ENCODE results near the gene RGS6. TPM values are rescaled to one million over a fixed set of nuclear protein-coding genes. Genes with fewer than 3 reads are reported as not detected.

Gene RGS6
- total RNA-seq, 2 experiments from 2014 or later = not detected

GRCh38 chr14:72478471-72478893 lies 546.3 kb downstream of the RGS6 start:
- Mint-ChIP-seq H3K9me3 (peaks cover 6% of the 10 kb centered on the region), H3K4me1 (ENCODE audit: low read depth) (peaks cover 39% of the 10 kb centered on the region), H3K27ac (no peak overlapping the region), H3K36me3 (ENCODE audit: low read depth) (no peaks in the 10 kb centered on the region), H3K4me3 (no peak overlapping the region), H3K27me3 (peaks cover 22% of the 10 kb centered on the region)
- ChIA-PET POLR2A (no interaction called here), CTCF (interaction anchor here (0.6 to 1.9 kb wide), 5 partner anchors 8 to 427 kb away, joined by 3 to 6 read pairs (median 4); no protein-coding TSS in a partner anchor)
- ATAC-seq (no peak), DNase-seq (no peak)
- intact Hi-C loops (cut with micrococcal nuclease) = loop anchor here (5.0 kb wide), 1 partner anchor 36 kb away; no protein-coding TSS in a partner anchor
- TF ChIP-seq, protein P1, sequence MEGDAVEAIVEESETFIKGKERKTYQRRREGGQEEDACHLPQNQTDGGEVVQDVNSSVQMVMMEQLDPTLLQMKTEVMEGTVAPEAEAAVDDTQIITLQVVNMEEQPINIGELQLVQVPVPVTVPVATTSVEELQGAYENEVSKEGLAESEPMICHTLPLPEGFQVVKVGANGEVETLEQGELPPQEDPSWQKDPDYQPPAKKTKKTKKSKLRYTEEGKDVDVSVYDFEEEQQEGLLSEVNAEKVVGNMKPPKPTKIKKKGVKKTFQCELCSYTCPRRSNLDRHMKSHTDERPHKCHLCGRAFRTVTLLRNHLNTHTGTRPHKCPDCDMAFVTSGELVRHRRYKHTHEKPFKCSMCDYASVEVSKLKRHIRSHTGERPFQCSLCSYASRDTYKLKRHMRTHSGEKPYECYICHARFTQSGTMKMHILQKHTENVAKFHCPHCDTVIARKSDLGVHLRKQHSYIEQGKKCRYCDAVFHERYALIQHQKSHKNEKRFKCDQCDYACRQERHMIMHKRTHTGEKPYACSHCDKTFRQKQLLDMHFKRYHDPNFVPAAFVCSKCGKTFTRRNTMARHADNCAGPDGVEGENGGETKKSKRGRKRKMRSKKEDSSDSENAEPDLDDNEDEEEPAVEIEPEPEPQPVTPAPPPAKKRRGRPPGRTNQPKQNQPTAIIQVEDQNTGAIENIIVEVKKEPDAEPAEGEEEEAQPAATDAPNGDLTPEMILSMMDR (IDR thresholded peaks at IDR 0.05) = no peak

DNA sequence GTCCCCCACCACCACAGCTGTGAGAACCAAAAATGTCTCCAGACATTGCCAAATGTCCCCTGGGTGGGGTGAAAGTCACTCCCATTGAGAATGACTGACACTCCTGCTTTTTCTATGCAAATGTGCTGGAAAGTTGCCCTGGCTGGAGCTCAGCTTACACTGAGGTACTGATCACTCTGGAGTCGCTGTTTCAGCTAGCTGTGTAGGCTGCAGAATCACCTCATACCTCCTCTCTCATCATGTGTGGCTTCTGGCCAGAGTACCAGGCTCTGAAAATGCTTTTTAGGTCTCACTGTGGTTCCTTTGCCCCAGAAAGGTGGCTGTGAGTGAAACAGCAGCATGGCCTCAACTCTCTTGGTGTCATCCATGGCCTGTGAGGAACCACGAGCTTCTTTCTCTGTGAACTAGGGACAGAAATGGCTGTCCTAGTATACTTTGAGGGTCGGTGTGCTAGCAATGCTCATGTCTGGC lies 547.3 kb downstream of the RGS6 start:
- H3K4me3 Mint-ChIP-seq = no peak overlapping the region
- H3K27ac Mint-ChIP-seq = peak overlapping the region; percentile 17
- H3K4me1 Mint-ChIP-seq (ENCODE audit: low read depth) = peaks cover 39% of the 10 kb centered on the region
- no peaks in the 10 kb centered on the region for H3K36me3 Mint-ChIP-seq (ENCODE audit: low read depth)
- peaks cover 6% of the 10 kb centered on the region for H3K9me3 Mint-ChIP-seq
- intact Hi-C loops (cut with micrococcal nuclease) = loop anchor here (5.0 kb wide), 1 partner anchor 37 kb away; no protein-coding TSS in a partner anchor
- peaks cover 21% of the 10 kb centered on the region for H3K27me3 Mint-ChIP-seq
- ChIA-PET POLR2A (no interaction called here), CTCF (interaction anchor here (1.1 to 1.9 kb wide), 3 partner anchors 18 to 426 kb away, joined by 3 to 6 read pairs (median 4); no protein-coding TSS in a partner anchor)
- TF ChIP-seq, protein P1 (IDR thresholded peaks at IDR 0.05) = no peak
- ATAC-seq (no peak), DNase-seq (peak; percentile 16)

DNA sequence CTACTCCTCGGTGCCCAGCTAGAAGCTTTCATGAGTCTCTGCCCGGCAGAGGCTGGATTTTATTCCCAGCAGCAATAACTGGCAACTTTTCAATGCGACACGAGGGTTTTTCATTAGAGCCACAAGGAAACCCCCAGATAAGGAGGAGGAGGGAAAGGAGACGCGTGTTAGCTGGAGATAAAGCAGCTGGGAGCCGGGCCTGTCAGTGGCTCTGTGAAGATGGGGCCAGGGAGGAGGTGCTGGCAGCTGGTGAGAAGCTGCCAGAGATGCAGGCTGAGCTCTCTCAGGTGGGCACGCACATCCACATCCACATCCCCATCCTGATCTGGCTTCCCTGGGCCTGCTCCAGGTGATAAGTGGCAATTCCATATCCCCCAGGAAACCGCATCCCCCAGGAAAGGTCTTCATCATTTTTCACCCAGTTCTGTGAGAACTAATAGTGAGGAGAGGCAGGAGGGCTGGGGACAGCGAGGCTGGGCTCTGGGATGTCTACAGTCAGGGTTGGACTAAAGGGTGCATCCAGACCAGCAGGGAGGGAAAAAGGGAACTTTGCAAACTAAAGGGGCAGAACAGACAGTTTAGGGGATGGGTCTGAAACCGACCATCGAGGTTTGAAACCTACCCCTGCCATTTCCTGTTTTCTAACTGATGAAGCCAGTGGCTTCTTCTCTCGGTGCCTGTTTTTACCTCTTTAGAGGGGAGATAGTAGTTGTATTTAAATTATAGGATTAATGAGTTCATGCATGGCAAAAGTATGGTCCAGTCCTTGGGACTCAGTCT lies 548.4 kb downstream of the RGS6 start:
- DNase-seq (no peak), ATAC-seq (no peak)
- peaks cover 21% of the 10 kb centered on the region for H3K27me3 Mint-ChIP-seq
- H3K4me3 Mint-ChIP-seq = no peak overlapping the region
- POLR2A ChIA-PET = no interaction called here
- H3K4me1 Mint-ChIP-seq (ENCODE audit: low read depth) = peaks cover 38% of the 10 kb centered on the region
- no peaks in the 10 kb centered on the region for H3K36me3 Mint-ChIP-seq (ENCODE audit: low read depth)
- TF ChIP-seq, protein P1 (IDR thresholded peaks at IDR 0.05) = no peak
- H3K27ac Mint-ChIP-seq = no peak overlapping the region
- intact Hi-C loops (cut with micrococcal nuclease) = no loop called here
- CTCF ChIA-PET = interaction anchor here (0.9 kb wide), 1 partner anchor 60 kb away, joined by 3 read pairs; no protein-coding TSS in a partner anchor
- peaks cover 7% of the 10 kb centered on the region for H3K9me3 Mint-ChIP-seq

GRCh38 chr14:72483311-72483710 lies 551.1 kb downstream of the RGS6 start:
- H3K36me3 Mint-ChIP-seq (ENCODE audit: low read depth) = no peaks in the 10 kb centered on the region
- peaks cover 16% of the 10 kb centered on the region for H3K27me3 Mint-ChIP-seq
- DNase-seq (no peak), ATAC-seq (no peak)
- H3K27ac Mint-ChIP-seq = no peak overlapping the region
- TF ChIP-seq, protein P1 (IDR thresholded peaks at IDR 0.05) = no peak
- intact Hi-C loops (cut with micrococcal nuclease) = no loop called here
- CTCF ChIA-PET = no interaction called here
- H3K4me3 Mint-ChIP-seq = no peak overlapping the region
- H3K4me1 Mint-ChIP-seq (ENCODE audit: low read depth) = peaks cover 16% of the 10 kb centered on the region
- H3K9me3 Mint-ChIP-seq = peaks cover 11% of the 10 kb centered on the region
- POLR2A ChIA-PET = no interaction called here

DNA sequence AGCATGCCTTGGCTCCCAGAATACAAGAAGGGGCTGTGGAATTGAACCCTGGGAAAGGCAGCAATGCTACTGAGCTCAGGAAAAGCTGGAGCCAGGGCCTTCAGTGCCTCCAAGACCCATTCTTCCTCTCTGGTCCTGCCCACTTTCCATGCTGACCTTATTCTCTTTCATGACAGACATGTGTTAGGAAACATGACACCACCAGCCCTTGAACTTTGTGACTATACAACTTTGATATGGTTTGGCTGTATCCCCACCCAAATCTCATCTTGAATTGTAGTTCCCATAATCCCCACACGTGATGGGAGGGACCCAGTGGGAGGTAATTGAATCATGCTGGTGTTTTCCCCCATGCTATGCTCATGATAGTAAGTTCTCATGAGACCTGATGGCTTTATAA lies 553.5 kb downstream of the RGS6 start:
- ATAC-seq (peak; percentile 13), DNase-seq (no peak)
- Mint-ChIP-seq H3K27ac (no peak overlapping the region), H3K36me3 (ENCODE audit: low read depth) (no peaks in the 10 kb centered on the region), H3K4me1 (ENCODE audit: low read depth) (peaks cover 7% of the 10 kb centered on the region), H3K27me3 (peaks cover 8% of the 10 kb centered on the region), H3K9me3 (peaks cover 12% of the 10 kb centered on the region), H3K4me3 (no peak overlapping the region)
- intact Hi-C loops (cut with micrococcal nuclease) = no loop called here
- POLR2A ChIA-PET = interaction anchor here (1.1 kb wide), 1 partner anchor 9 kb away, joined by 3 read pairs; no protein-coding TSS in a partner anchor
- TF ChIP-seq, protein P1 (IDR thresholded peaks at IDR 0.05) = no peak
- CTCF ChIA-PET = interaction anchor here (1.4 to 1.5 kb wide), 2 partner anchors 8 to 27 kb away, joined by 3 to 4 read pairs; no protein-coding TSS in a partner anchor

Data from activated CD8-positive, alpha-beta T cell treated with anti-CD3 and anti-CD28 coated beads for 36 hours (primary cell).